CD14-positive monocyte (primary cell): ENCODE measurements around the gene FBXO40. TPM values are rescaled to one million over a fixed set of nuclear protein-coding genes. Genes with fewer than 3 reads are reported as not detected.
"Not testable (repeated sequence)": the region's sequence is repeated elsewhere in the genome, so short reads cannot be mapped to it uniquely, and the experiment has no call there.

Experiments used
- DNase-seq, 3 donors: peaks; one replicate each; pipeline ENCODE4 v3.0.0-alpha.2; 2011 to 2022
- H2AFZ ChIP-seq: 2 replicates; pipeline ENCODE4 v1.6.0; 2012; ENCODE audit warnings: mild to moderate bottlenecking, low read depth, low read length, inconsistent platforms; ENCODE audit not compliant: insufficient read depth, poor library complexity, severe bottlenecking
- H3K27ac ChIP-seq, 2 donors: 1 replicate in 1 of 2; 2 replicates in 1 of 2; pipeline ENCODE4 v1.5.1; 2012 to 2013; ENCODE audit warnings: low read length in 2 of 2, control low read depth in 1 of 2, inconsistent platforms in 1 of 2, low read depth in 1 of 2, mild to moderate bottlenecking in 1 of 2
- H3K27me3 ChIP-seq, 2 donors: one replicate each; pipeline versions ENCODE4 v1.6.0 to v1.6.1; 2011 to 2013; ENCODE audit warnings: low read length in 2 of 2; ENCODE audit not compliant: control insufficient read depth in 2 of 2, insufficient read depth in 2 of 2
- H3K36me3 ChIP-seq, 2 donors: replicated peaks in 1 of 2; 1 replicate in 1 of 2; 2 replicates in 1 of 2; pipeline versions ENCODE4 v1.5.1 to v1.6.1; 2012 to 2013; ENCODE audit warnings: low read length in 2 of 2, control low read depth in 1 of 2, inconsistent platforms in 1 of 2, mild to moderate bottlenecking in 1 of 2; ENCODE audit not compliant: insufficient read depth in 2 of 2, control insufficient read depth in 1 of 2
- H3K4me1 ChIP-seq, 2 donors: 1 replicate in 1 of 2; 2 replicates in 1 of 2; pipeline versions ENCODE4 v1.5.1 to v1.6.1; 2012 to 2013; ENCODE audit warnings: low read length in 2 of 2, control low read depth in 1 of 2, inconsistent platforms in 1 of 2, mild to moderate bottlenecking in 1 of 2, moderate library complexity in 1 of 2; ENCODE audit not compliant: insufficient read depth in 2 of 2, control insufficient read depth in 1 of 2
- H3K4me2 ChIP-seq: replicated peaks from 2 replicates; pipeline ENCODE3; 2012; ENCODE audit warnings: low read length, moderate library complexity, mild to moderate bottlenecking; ENCODE audit not compliant: poor library complexity, severe bottlenecking; ENCODE audit errors: extremely low read depth
- H3K4me3 ChIP-seq, 3 experiments: fragments of 200-600 bp in 1 of 3; sonication (generic) in 1 of 3; replicated peaks in 1 of 3; 1 replicate in 2 of 3; 2 replicates in 1 of 3; pipeline ENCODE4 v1.5.1; 2011 to 2013; ENCODE audit warnings: low read length in 3 of 3, mild to moderate bottlenecking in 3 of 3, control low read depth in 2 of 3, low read depth in 2 of 3, inconsistent platforms in 1 of 3, moderate library complexity in 1 of 3
- H3K79me2 ChIP-seq: 2 replicates; pipeline ENCODE4 v1.6.0; 2012; ENCODE audit warnings: mild to moderate bottlenecking, control low read depth, inconsistent platforms, low read length, moderate library complexity; ENCODE audit not compliant: insufficient read depth
- H3K9ac ChIP-seq: 2 replicates; pipeline ENCODE4 v1.6.0; 2017; ENCODE audit warnings: low read length, mild to moderate bottlenecking; ENCODE audit not compliant: insufficient read depth, poor library complexity, severe bottlenecking
- H3K9me3 ChIP-seq, 2 donors: replicated peaks in 1 of 2; 1 replicate in 1 of 2; 2 replicates in 1 of 2; pipeline versions ENCODE4 v1.5.1 to v1.6.1; 2012 to 2013; ENCODE audit warnings: low read length in 2 of 2, control low read depth in 1 of 2; ENCODE audit not compliant: control insufficient read depth in 1 of 2, insufficient read depth in 1 of 2
- H4K20me1 ChIP-seq: 2 replicates; pipeline ENCODE4 v1.6.0; 2012; ENCODE audit warnings: mild to moderate bottlenecking, low read length, control low read depth, moderate library complexity; ENCODE audit not compliant: insufficient read depth
- H3K27ac Mint-ChIP-seq, 7 donors: one replicate each; pipeline ENCODE4 v1.8.0; 2020; ENCODE audit warnings: mild to moderate bottlenecking in 7 of 7, mixed read lengths in 7 of 7, moderate library complexity in 6 of 7, inconsistent platforms in 2 of 7
- H3K27me3 Mint-ChIP-seq, 3 donors: one replicate each; pipeline ENCODE4 v1.8.0; 2021 to 2022; ENCODE audit warnings: low read depth in 3 of 3, mild to moderate bottlenecking in 3 of 3, mixed read lengths in 3 of 3, moderate library complexity in 3 of 3, inconsistent platforms in 1 of 3
- H3K36me3 Mint-ChIP-seq, 2 donors: one replicate each; pipeline ENCODE4 v1.8.0; 2020; ENCODE audit warnings: mixed read lengths in 2 of 2, inconsistent platforms in 1 of 2, mild to moderate bottlenecking in 1 of 2
- H3K4me1 Mint-ChIP-seq: one replicate; pipeline ENCODE4 v1.8.0; 2020; ENCODE audit warnings: mild to moderate bottlenecking, mixed read lengths
- H3K4me3 Mint-ChIP-seq, 2 donors: one replicate each; pipeline ENCODE4 v1.8.0; 2020; ENCODE audit warnings: mild to moderate bottlenecking in 2 of 2, mixed read lengths in 2 of 2, moderate library complexity in 1 of 2
- H3K9me3 Mint-ChIP-seq, 7 donors: one replicate each; pipeline ENCODE4 v1.8.0; 2020 to 2022; ENCODE audit warnings: mixed read lengths in 7 of 7, mild to moderate bottlenecking in 6 of 7, moderate library complexity in 6 of 7, inconsistent platforms in 2 of 7
- WGBS: methylation state at CpG from one replicate; pipeline ENCODE4 v1.1.5; 2013; ENCODE audit warnings: missing lambda C conversion rate; ENCODE audit not compliant: insufficient coverage; 5-methylcytosine and 5-hydroxymethylcytosine counted together
- intact Hi-C, 2 donors: fragments of 100-400 bp; cut with micrococcal nuclease; formaldehyde crosslinking; loops; one replicate each; pipeline versions ENCODE4 v1.15.0 to v1.15.1; 2023
- polyA plus RNA-seq, 3 donors: library from polyadenylated mRNA; depleted of rRNA in 1 of 3; unstranded in 2 of 3; stranded (reverse) in 1 of 3; fragments of 300-500 nt in 2 of 3; fragments of >200 nt in 1 of 3; fragmentation: Illumina TruSeq in 2 of 3; gene quantifications; 1 replicate in 2 of 3; 2 replicates in 1 of 3; pipeline ENCODE4 v1.2.3, GENCODE V29; 2012 to 2021
- TF ChIP-seq, protein P1 (sequence below): fragments of 200-600 bp; IDR thresholded peaks from one replicate; pipeline ENCODE4 v1.8.0; 2022; ENCODE audit warnings: antibody characterized with exemption, mild to moderate bottlenecking

FBXO40 gene
- polyA plus RNA-seq, 3 donors = not detected

DNA sequence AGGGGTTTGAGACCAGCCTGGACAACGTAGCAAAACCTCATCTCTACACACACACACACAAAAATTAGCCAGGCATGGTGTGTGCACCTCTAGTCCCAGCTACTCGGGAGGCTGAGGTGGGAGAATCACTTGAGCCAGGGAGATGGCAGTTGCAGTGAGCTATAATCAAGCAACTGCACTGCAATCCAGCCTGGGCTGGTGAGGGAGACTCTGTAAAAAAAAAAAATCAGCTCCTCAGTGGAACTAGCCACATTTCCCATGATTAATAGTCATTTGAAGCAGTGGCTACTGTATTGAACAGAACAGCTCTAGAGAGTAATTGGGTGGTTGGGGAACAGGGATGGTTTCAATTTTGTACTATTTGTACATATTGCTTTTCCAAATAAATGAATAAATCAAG is 11.5 kb upstream of the FBXO40 start:
- no peak for DNase-seq
- WGBS = no CpG with 5 or more reads among the region's 2 CpGs
- Histone ChIP-seq H3K4me2 (no peak overlapping the region), H3K36me3 (no peaks in the 10 kb centered on the region), H3K9me3 (no peaks in the 10 kb centered on the region), H3K27ac (no peak overlapping the region), H3K4me3 (no peak overlapping the region), H4K20me1 (no peaks in the 10 kb centered on the region), H3K27me3 (no peaks in the 10 kb centered on the region), H3K79me2 (no peaks in the 10 kb centered on the region), H3K4me1 (no peaks in the 10 kb centered on the region), H2AFZ (no peak overlapping the region), H3K9ac (no peak overlapping the region)
- TF ChIP-seq, protein P1, sequence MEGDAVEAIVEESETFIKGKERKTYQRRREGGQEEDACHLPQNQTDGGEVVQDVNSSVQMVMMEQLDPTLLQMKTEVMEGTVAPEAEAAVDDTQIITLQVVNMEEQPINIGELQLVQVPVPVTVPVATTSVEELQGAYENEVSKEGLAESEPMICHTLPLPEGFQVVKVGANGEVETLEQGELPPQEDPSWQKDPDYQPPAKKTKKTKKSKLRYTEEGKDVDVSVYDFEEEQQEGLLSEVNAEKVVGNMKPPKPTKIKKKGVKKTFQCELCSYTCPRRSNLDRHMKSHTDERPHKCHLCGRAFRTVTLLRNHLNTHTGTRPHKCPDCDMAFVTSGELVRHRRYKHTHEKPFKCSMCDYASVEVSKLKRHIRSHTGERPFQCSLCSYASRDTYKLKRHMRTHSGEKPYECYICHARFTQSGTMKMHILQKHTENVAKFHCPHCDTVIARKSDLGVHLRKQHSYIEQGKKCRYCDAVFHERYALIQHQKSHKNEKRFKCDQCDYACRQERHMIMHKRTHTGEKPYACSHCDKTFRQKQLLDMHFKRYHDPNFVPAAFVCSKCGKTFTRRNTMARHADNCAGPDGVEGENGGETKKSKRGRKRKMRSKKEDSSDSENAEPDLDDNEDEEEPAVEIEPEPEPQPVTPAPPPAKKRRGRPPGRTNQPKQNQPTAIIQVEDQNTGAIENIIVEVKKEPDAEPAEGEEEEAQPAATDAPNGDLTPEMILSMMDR = no peak
- Mint-ChIP-seq H3K4me3 (no peak overlapping the region), H3K4me1 (peaks cover 3% of the 10 kb centered on the region), H3K36me3 (no peaks in the 10 kb centered on the region), H3K9me3 (peaks cover 0 to 3% (median 0%) of the 10 kb centered on the region in 7 donors), H3K27me3 (peaks cover 2 to 10% (median 7%) of the 10 kb centered on the region in 3 donors), H3K27ac (no peak overlapping the region)
- intact Hi-C loops = no loop called here

DNA sequence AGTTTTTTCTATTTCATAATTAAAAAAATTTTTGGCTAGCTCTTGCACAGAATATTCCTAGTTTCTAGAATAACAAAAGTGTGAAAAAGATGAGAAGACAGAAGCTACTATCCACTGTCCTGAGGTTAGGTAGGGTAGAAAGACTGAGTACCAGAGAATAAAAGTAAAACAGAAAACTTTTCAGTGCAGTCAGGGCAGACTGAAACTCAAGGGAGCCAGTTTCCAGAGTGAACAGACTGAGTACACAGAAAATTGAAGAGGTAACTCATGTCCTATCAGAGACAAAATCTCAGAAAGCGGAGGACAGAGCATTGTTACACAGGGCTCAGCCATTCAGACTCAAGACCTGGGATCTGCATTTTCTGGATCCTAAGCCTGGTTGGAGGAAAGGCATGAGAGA is 8.8 kb upstream of the FBXO40 start:
- WGBS = 100% methylated on average over 1 of the region's 1 CpG

DNA sequence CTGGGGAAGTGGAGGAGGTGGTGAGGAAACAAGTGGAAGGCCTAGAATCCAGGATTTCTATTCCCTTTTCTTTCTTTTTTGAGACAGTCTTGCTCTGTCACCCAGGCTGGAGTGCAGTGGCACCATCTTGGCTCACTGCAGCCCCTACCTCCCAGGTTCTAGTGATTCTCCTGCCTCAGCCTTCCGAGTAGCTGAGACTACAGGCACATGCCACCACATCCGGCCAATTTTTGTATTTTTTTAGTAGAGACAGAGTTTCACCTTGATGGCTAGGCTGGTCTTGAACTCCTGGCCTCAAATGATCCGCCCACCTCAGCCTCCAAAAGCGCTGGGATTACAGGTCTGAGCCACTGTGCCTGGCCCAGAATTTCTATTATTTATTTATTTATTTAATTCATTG is 627 bp downstream of the FBXO40 start:
- H3K36me3 Mint-ChIP-seq, intact Hi-C loops, H3K27me3 Mint-ChIP-seq, H2AFZ ChIP-seq, H3K27ac ChIP-seq, H3K4me3 Mint-ChIP-seq, H3K4me2 ChIP-seq, H3K9ac ChIP-seq, H3K36me3 ChIP-seq, H3K79me2 ChIP-seq, H3K4me1 ChIP-seq, H3K4me1 Mint-ChIP-seq, H3K27me3 ChIP-seq, H3K9me3 ChIP-seq, H3K9me3 Mint-ChIP-seq, H4K20me1 ChIP-seq, H3K4me3 ChIP-seq, DNase-seq, H3K27ac Mint-ChIP-seq: not testable (repeated sequence)
- 100% methylated on average over 2 of the region's 4 CpGs for WGBS

More for the DNA sequence above, 8.8 kb upstream of the FBXO40 start:
- intact Hi-C loops = no loop called here
- Histone ChIP-seq H3K4me2 (no peak overlapping the region), H3K79me2 (no peaks in the 10 kb centered on the region), H3K36me3 (no peaks in the 10 kb centered on the region), H3K9ac (no peak overlapping the region), H3K27me3 (no peaks in the 10 kb centered on the region), H3K4me1 (no peaks in the 10 kb centered on the region), H3K27ac (no peak overlapping the region), H2AFZ (no peak overlapping the region), H3K4me3 (no peak overlapping the region), H3K9me3 (no peaks in the 10 kb centered on the region), H4K20me1 (no peaks in the 10 kb centered on the region)
- H3K27me3 Mint-ChIP-seq = peaks cover 2 to 11% (median 9%) of the 10 kb centered on the region in 3 donors
- no peaks in the 10 kb centered on the region for H3K36me3 Mint-ChIP-seq
- TF ChIP-seq, protein P1 = no peak
- no peak overlapping the region for H3K27ac Mint-ChIP-seq
- no peak for DNase-seq
- H3K4me3 Mint-ChIP-seq = no peak overlapping the region
- H3K4me1 Mint-ChIP-seq = peaks cover 3% of the 10 kb centered on the region
- H3K9me3 Mint-ChIP-seq = peaks cover 0 to 3% (median 0%) of the 10 kb centered on the region in 7 donors
